Lower leg skin (tissue), 4 donors: Measurements from ENCODE around the gene HUNK. TPM values are rescaled to one million over a fixed set of nuclear protein-coding genes. Genes with fewer than 3 reads are reported as not detected.

Source experiments
- DNase-seq, 2 donors: peaks; one replicate each; pipeline ENCODE4 v3.0.0-alpha.2; 2019; ENCODE audit warnings: low spot score in 2 of 2
- H3K4me3 ChIP-seq: fragments of 200-600 bp; sonication (generic); 2 replicates; pipeline ENCODE4 v1.5.1; 2017; ENCODE audit warnings: mild to moderate bottlenecking, low read depth; ENCODE audit not compliant: poor library complexity, severe bottlenecking
- CTCF ChIP-seq, 3 donors: fragments of 450-650 bp; IDR thresholded peaks; one replicate each; pipeline ENCODE4 v1.5.1; 2016; ENCODE audit warnings: antibody characterized with exemption in 3 of 3, mild to moderate bottlenecking in 3 of 3, moderate library complexity in 2 of 3
- POLR2A ChIP-seq, 2 donors: fragments of 450-650 bp; IDR thresholded peaks; one replicate each; pipeline ENCODE4 v1.6.1; 2016 to 2017; ENCODE audit warnings: antibody characterized with exemption in 2 of 2, mild to moderate bottlenecking in 1 of 2, moderate library complexity in 1 of 2
- WGBS, 2 donors: methylation state at CpG; one replicate each; pipeline ENCODE4 v1.1.5; 2018; 5-methylcytosine and 5-hydroxymethylcytosine counted together
- intact Hi-C: fragments of 100-400 bp; cut with DNase I; formaldehyde crosslinking; loops from one replicate; pipeline ENCODE4 v1.15.0; 2023; ENCODE audit warnings: low total_unique reads
- total RNA-seq, 4 donors: library from RNA; depleted of rRNA; stranded (reverse); fragments of >200 nt; gene quantifications; one replicate each; pipeline ENCODE4 v1.1.0, GENCODE V29; 2016

The HUNK gene
- total RNA-seq, 4 donors from 2014 or later = 2.8 to 4.0 (median 3.5) TPM

GRCh38 chr21:31952828-31953227, 80.0 kb downstream of the HUNK start:
- intact Hi-C loops = no loop called here
- DNase-seq = no peak
- no peak overlapping the region for H3K4me3 ChIP-seq
- 65 to 68% methylated on average over 3 of the region's 3 CpGs for WGBS, 2 donors
- TF ChIP-seq POLR2A (IDR thresholded peaks at IDR 0.05) = no peak
- TF ChIP-seq CTCF (IDR thresholded peaks at IDR 0.05) = no peak

GRCh38 chr21:31957631-31958030, 84.8 kb downstream of the HUNK start:
- TF ChIP-seq CTCF (IDR thresholded peaks at IDR 0.05) (no peak), POLR2A (IDR thresholded peaks at IDR 0.05) (no peak)
- WGBS, 2 donors = 56 to 65% methylated on average over 2 of the region's 2 CpGs
- DNase-seq = no peak
- intact Hi-C loops = no loop called here
- H3K4me3 ChIP-seq = no peak overlapping the region

- no peak for DNase-seq
- intact Hi-C loops = no loop called here
- no peak for TF ChIP-seq CTCF (IDR thresholded peaks at IDR 0.05)
- TF ChIP-seq POLR2A (IDR thresholded peaks at IDR 0.05) = no peak
- WGBS, 2 donors = 43 to 48% methylated on average over 2 of the region's 2 CpGs
- no peak overlapping the region for H3K4me3 ChIP-seq
Measured at GRCh38 chr21:31959881-31960280, 87.1 kb downstream of the HUNK start.

GRCh38 chr21:31961027-31961426, 88.2 kb downstream of the HUNK start:
- intact Hi-C loops = no loop called here
- no peak overlapping the region for H3K4me3 ChIP-seq
- 92 to 98% methylated on average over 3 of the region's 3 CpGs for WGBS, 2 donors

GRCh38 chr21:31961704-31962103, 88.9 kb downstream of the HUNK start:
- TF ChIP-seq CTCF (IDR thresholded peaks at IDR 0.05) (no peak), POLR2A (IDR thresholded peaks at IDR 0.05) (no peak)
- no peak overlapping the region for H3K4me3 ChIP-seq
- DNase-seq = no peak
- WGBS, 2 donors = 89 to 93% methylated on average over 1 of the region's 1 CpG
- intact Hi-C loops = no loop called here

More at GRCh38 chr21:31961027-31961426, 88.2 kb downstream of the HUNK start:
- no peak for DNase-seq
- TF ChIP-seq POLR2A (IDR thresholded peaks at IDR 0.05) = no peak
- TF ChIP-seq CTCF (IDR thresholded peaks at IDR 0.05) = no peak

- no peak overlapping the region for H3K4me3 ChIP-seq
- intact Hi-C loops = no loop called here
- TF ChIP-seq POLR2A (IDR thresholded peaks at IDR 0.05) (no peak), CTCF (IDR thresholded peaks at IDR 0.05) (no peak)
- DNase-seq = no peak
- 88 to 89% methylated on average over 6 of the region's 6 CpGs for WGBS, 2 donors
Measured at GRCh38 chr21:31964692-31965091, 91.9 kb downstream of the HUNK start.
